Measurements from ENCODE around the gene TFF1. TPM values are rescaled to one million over a fixed set of nuclear protein-coding genes. Genes with fewer than 3 reads are reported as not detected.

The TFF1 gene
- total RNA-seq, 4 donors from 2014 or later = not detected

DNA sequence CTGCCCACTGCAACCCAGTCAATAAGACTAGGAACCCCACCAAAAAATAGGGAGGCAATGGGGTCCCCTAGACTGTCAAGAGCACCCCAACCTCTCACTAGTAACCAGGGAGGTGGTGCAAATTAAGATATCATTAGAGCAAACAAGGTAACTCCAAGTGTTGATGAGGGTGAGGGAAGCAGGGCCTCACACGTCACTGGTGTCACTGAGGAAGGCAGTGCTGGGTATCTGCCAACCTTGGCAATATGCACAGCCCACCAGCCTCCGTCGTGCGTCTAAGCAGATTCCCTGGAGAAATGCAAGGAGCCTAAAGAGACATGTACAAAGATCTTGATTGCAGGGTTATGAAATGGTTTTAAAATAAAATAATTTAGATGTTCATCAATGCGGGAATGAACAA lies 41.1 kb upstream of the TFF1 start:
- 84 to 88% methylated on average over 5 of the region's 5 CpGs for WGBS, 2 donors
- Histone ChIP-seq H3K27me3 (no peaks in the 10 kb centered on the region), H3K4me1 (peaks cover 0 to 5% of the 10 kb centered on the region in 2 donors), H3K9me3 (no peaks in the 10 kb centered on the region), H3K36me3 (no peaks in the 10 kb centered on the region), H3K27ac (no peak overlapping the region), H3K4me3 (replicated peaks in 1 of 3) (no peak overlapping the region)
- TF ChIP-seq, protein P1, sequence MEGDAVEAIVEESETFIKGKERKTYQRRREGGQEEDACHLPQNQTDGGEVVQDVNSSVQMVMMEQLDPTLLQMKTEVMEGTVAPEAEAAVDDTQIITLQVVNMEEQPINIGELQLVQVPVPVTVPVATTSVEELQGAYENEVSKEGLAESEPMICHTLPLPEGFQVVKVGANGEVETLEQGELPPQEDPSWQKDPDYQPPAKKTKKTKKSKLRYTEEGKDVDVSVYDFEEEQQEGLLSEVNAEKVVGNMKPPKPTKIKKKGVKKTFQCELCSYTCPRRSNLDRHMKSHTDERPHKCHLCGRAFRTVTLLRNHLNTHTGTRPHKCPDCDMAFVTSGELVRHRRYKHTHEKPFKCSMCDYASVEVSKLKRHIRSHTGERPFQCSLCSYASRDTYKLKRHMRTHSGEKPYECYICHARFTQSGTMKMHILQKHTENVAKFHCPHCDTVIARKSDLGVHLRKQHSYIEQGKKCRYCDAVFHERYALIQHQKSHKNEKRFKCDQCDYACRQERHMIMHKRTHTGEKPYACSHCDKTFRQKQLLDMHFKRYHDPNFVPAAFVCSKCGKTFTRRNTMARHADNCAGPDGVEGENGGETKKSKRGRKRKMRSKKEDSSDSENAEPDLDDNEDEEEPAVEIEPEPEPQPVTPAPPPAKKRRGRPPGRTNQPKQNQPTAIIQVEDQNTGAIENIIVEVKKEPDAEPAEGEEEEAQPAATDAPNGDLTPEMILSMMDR (IDR thresholded peaks at IDR 0.05) = no peak
- no peak for TF ChIP-seq POLR2A (IDR thresholded peaks at IDR 0.05)
- DNase-seq = no peak
- intact Hi-C loops (cut with DNase I) = no loop called here

DNA sequence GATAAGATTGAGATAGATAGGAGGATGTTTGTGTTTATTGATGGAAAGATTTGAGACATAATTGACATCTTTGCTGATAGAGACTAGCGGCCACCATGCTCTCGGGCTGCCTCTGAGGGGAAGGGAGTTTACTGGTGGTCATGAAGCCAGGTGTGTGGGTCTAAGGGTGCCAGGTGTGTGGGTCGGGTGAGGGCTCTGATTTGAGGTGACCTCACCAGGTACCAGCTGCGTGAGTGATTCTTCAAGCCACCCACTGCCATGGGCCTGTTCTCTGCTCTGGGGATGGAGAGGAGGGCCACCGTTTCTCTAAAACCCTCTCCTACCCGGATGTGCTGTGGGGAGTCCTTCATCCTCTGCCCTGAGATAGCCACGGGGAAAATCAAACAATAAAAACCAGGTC lies 40.5 kb upstream of the TFF1 start:
- no peak overlapping the region for H3K27ac ChIP-seq
- H3K9me3 ChIP-seq = no peaks in the 10 kb centered on the region
- H3K36me3 ChIP-seq = no peaks in the 10 kb centered on the region
- no peak for DNase-seq
- WGBS, 2 donors = 86 to 87% methylated on average over 7 of the region's 7 CpGs
- no peak for TF ChIP-seq POLR2A (IDR thresholded peaks at IDR 0.05)
- TF ChIP-seq, protein P1 (IDR thresholded peaks at IDR 0.05) = no peak
- intact Hi-C loops (cut with DNase I) = no loop called here
- H3K27me3 ChIP-seq = no peaks in the 10 kb centered on the region
- peaks cover 0 to 4% of the 10 kb centered on the region in 2 donors for H3K4me1 ChIP-seq
- H3K4me3 ChIP-seq (replicated peaks in 1 of 3) = no peak overlapping the region

GRCh38 chr21:42406201-42406621 lies 39.9 kb upstream of the TFF1 start:
- H3K27ac ChIP-seq = no peak overlapping the region

DNA sequence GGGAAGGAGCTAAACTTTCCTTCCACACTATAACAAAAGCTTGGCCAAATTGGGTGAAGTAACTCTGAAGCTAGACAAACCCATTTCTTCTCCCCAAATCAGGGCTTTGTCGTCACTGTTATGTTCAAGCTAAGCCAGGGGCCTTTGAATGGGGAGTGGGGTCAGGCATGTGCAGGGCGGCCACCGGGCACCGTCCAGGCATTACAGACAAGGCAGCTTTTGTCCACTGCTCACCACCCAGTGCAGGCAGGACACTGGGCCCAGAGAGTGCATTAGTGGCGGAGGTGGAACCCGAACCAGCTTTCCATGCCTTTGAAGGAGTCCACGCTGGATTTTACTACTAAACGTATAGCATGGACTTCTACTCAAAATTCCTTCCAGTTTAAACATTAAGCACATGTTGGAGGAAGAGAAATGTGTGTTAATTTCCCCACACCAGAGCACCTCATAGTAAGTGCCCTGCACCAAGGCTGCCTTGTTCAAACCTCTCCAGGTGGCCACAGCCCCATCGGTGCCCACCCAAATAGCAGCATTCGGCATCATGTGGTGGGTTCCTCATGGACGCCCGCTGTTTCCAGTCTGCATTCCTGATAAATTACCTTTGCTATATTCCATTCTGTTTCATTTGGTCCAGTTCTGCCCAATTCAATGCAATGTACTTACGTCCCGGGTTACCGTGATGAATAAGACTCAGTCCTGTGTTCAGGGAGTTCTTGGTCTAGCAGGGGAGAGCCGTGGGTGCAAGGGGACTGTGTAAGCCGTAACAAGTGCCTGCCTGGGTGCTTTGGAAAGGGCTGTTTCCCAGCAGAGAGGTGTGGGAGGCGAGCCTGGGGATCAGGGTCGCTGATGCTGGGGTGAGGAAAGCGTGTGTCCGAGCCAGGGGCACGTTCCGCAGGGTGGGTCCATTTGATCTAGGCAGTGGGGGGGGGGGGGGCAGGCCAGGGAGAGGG lies 39.0 kb upstream of the TFF1 start:
- TF ChIP-seq, protein P1 (IDR thresholded peaks at IDR 0.05) = no peak
- TF ChIP-seq POLR2A (IDR thresholded peaks at IDR 0.05) = no peak
- no peak overlapping the region for H3K27ac ChIP-seq
- H3K4me3 ChIP-seq (replicated peaks in 1 of 3) = no peak overlapping the region
- no peaks in the 10 kb centered on the region for H3K9me3 ChIP-seq
- intact Hi-C loops (cut with DNase I) = no loop called here
- peaks cover 4% of the 10 kb centered on the region in 2 donors for H3K4me1 ChIP-seq
- WGBS, 2 donors = 79 to 92% methylated on average over 22 to 23 of the region's 23 CpGs
- no peak for DNase-seq
- H3K27me3 ChIP-seq = no peaks in the 10 kb centered on the region
- no peaks in the 10 kb centered on the region for H3K36me3 ChIP-seq

More at GRCh38 chr21:42406201-42406621, 39.9 kb upstream of the TFF1 start:
- TF ChIP-seq, protein P1 (IDR thresholded peaks at IDR 0.05) = no peak
- no peak for TF ChIP-seq POLR2A (IDR thresholded peaks at IDR 0.05)
- H3K27me3 ChIP-seq = no peaks in the 10 kb centered on the region
- H3K9me3 ChIP-seq = no peaks in the 10 kb centered on the region
- no peak for DNase-seq
- no peak overlapping the region for H3K4me3 ChIP-seq (replicated peaks in 1 of 3)
- no peaks in the 10 kb centered on the region for H3K4me1 ChIP-seq
- WGBS, 2 donors = 72 to 91% methylated on average over 10 of the region's 10 CpGs
- no peaks in the 10 kb centered on the region for H3K36me3 ChIP-seq
- intact Hi-C loops (cut with DNase I) = no loop called here

DNA sequence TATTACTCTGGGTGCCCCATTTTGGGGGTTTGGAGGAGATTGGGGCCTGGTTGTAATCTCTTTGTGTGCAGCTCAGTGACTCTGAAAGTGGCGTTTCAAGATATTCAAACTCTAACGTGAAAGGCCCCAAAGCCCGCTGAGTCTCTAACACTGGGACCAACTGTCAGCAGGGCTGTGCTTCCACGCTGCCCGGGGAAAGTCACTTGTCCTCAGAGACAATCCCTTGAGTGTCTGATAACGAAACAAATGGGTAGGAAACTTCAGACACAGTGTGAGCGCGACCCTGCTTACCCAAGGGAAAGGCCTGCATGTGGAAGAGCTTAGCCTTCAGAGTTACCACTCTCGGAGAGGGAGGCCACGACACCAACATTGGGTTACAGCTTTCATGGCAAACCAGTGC lies 38.2 kb upstream of the TFF1 start:
- no peaks in the 10 kb centered on the region for H3K27me3 ChIP-seq
- H3K9me3 ChIP-seq = no peaks in the 10 kb centered on the region
- TF ChIP-seq POLR2A (IDR thresholded peaks at IDR 0.05) = no peak
- TF ChIP-seq, protein P1 (IDR thresholded peaks at IDR 0.05) = no peak
- H3K36me3 ChIP-seq = no peaks in the 10 kb centered on the region
- DNase-seq = peak in 1 of 2 donors; percentile 10
- 62 to 64% methylated on average over 10 of the region's 10 CpGs for WGBS, 2 donors
- H3K4me3 ChIP-seq (replicated peaks in 1 of 3) = no peak overlapping the region
- intact Hi-C loops (cut with DNase I) = no loop called here
- no peak overlapping the region for H3K27ac ChIP-seq
- H3K4me1 ChIP-seq = peaks cover 4 to 5% of the 10 kb centered on the region in 2 donors

Measured in thyroid gland (tissue), 4 donors.